NCI-H1436 treated with DMSO at 0.1 percent for 48 hours (cell line): ENCODE results near the gene ENOX1.

Source experiments
- DNase-seq: peaks from one replicate; lab custom pipeline; 2025; lab: John Stamatoyannopoulos, UW

The ENOX1 gene

DNA sequence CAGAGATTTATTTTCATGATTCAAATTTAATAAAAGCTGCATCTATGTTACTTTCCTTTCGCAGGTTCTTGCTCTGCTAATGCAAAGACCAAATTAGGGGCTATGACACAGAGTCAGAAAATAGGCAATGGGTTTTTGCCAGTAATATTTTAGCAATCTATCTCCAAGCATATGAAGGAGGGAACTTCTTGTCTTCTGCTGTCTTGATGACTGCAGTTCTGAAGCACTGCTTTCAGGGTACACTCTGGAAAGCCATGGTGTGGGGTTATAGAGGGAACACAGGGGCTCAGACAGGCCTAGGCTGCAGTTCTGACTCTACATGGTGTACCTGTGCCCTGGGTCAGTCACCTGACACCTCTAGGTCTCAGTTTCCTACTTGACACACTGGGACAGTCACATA is 500.0 kb downstream of the ENOX1 start:
- no peak for DNase-seq

DNA sequence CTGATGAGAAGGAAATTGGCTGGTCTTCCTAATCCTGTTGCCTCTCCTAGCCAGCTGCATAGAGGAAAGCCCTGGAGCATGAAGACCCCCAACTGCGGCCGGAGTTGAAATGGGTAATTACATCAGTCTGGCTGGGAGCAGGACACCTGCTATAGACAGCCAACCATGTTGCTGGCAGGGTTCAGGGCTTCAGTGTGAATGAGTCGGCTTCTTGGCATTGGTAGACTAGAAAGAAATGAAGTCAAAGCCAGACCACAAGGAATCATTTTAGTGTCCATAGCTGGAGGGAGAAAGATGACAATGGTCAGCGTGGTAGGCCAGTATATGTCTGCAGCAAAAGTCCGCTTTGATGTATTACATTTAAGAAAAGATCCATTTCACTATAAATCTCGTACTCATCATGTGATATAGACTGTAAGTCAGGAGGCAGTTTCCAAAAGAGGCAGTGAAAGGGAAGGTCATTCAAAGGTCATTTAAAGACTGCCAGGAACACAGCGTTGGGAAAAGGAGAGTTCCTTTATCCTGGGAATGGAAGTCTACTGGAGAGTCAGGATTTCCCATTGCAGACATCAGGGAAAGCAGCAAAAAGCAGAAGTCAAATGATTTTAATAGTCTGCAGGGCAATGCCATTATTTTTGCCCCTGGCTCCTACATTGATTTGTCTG is 500.7 kb downstream of the ENOX1 start:
- no peak for DNase-seq

DNA sequence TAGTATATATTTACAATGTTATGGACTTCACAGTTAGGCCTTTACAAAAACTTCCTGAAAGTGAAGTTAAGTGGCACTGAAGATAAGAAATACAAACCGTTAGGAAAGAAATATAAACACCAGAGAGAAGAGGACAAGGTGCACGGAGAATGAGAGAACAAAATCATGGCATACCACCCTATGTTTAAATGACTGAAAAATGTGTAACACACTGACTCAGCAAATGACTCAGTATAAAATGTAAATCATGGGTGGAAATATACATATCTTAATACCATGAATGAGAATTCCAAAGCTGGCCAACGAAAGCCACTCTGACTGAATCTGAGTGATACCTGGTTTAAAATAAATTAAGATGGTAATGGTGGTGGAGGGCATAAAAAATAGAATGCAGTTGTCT is 502.6 kb downstream of the ENOX1 start:
- no peak for DNase-seq

DNA sequence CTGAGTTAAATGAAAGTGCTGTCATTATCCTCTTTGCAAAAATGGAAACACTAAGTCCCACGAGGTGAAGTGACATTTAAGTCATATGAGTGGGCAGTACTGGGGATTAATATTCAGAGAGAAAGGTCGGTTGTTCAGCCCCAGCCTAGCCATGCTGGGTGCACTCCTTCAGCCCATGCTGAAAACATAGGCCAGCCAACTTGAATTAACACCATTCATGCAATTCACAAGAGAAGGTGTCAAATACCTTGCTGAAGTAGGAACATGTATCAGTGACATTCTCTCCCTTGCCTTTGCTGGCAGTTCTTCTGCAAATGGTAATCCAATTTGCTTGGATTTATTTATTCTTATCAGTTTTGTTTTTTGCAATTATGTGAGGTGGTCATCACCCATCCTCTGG is 507.1 kb downstream of the ENOX1 start:
- no peak for DNase-seq

DNA sequence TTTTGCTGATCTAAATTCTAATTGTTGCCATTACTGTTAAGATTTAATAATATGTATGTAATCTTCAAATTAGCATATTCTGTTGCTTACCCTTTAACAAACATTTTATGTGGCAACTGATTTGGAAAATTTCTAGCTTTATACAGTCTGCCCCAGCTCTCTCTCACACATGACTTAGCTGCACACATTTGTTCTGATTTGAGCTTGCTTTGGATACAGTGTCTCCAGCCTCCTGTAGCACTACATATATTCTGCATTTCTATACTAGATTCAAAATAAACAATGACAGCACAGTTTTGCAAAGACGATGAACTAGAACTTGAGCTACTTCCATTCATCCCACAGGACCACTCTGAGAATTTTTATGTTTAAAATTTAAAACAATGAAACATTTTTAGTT is 508.6 kb downstream of the ENOX1 start:
- no peak for DNase-seq

DNA sequence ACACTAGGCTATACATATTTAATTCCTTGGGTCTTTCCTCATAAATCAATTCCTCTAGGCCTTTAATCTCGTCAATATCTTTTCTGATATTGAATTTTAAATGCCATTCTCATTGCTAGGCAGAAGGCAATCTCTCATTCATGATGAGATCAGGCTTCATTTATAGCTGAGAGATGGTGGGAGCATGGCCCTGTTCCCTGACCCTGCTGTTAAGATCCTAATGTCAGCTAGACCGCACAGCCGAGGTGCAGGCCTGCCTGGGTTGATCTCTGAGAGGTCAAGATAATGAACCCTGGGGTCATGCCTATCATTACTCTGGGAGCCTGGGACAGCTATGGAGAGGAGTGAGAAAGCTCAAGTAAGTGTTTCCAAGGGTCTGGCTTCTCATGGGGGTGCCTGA is 509.6 kb downstream of the ENOX1 start:
- no peak for DNase-seq

DNA sequence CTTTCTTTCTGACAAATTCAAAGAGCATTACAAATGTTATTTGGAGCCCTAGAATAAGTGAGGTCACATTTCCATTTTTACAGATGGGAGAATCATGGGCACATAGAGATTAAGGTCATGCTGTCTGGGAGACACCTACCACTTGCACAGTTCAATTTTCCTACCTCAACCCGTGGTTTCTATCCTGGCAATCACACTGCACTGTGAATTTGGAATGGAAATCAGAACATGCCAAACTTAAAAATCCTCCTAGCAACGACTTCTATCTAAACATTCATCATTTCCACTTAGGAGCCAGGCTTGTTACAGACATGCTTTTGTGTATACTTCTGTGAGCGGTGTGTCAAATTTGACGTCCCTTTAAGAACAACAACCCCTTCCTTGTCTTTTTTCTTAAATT is 511.9 kb downstream of the ENOX1 start:
- no peak for DNase-seq

DNA sequence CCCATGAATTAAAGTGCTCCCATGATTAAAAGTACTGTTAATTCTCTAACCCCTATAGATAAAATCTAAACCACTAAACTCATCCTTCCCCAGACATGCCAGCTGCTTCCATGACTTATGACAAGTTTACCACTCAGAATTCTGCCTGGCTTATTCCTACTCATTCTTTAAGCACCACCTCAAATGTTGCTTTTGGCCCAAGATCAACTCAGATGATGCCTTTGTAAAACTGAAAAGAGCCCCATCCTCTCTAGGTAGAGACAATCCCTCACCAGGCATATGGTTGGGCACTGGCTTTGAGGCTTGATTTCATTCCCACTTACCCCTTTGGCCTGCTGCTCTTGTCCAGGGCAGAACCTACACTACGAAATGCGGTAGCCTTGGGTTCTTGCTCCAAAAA is 513.4 kb downstream of the ENOX1 start:
- DNase-seq, result no peak

DNA sequence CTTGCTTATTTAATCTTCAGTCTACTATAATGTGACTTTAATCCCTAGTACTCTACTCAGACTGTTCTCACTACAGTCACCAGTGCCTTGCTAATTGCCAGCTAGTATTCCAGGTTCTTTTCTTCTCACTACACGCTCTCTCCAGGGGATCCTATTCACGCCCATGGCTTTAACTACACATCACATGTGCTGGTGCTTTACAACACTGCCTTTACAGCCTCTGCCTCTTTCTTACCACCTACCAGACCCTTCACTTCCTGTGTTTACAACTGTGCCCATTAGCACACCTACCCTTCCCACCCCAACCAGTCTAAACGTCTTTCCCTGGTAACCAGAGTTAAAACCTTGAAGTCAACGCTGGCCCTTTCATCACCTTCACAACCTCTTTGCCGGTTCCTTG is 513.9 kb downstream of the ENOX1 start:
- no peak for DNase-seq

DNA sequence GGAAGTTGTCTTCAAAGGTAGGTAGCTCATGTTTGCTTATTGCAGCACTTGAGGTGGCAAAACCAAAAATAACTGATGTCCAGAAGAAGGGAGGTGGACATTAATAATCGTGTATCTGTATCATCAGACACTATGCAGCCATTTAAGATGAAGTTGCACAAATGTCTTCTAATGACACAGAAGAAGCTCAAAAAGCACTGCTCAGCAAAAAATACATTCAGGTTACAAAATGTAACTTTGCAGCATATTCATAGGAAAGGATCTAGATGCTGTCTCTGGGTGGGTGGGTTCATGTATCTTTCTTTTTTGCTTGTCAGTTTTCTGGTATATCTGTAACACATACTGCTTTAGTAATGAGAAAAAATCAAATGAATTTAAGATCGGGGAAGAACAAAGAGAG is 515.6 kb downstream of the ENOX1 start:
- DNase-seq, result no peak

DNA sequence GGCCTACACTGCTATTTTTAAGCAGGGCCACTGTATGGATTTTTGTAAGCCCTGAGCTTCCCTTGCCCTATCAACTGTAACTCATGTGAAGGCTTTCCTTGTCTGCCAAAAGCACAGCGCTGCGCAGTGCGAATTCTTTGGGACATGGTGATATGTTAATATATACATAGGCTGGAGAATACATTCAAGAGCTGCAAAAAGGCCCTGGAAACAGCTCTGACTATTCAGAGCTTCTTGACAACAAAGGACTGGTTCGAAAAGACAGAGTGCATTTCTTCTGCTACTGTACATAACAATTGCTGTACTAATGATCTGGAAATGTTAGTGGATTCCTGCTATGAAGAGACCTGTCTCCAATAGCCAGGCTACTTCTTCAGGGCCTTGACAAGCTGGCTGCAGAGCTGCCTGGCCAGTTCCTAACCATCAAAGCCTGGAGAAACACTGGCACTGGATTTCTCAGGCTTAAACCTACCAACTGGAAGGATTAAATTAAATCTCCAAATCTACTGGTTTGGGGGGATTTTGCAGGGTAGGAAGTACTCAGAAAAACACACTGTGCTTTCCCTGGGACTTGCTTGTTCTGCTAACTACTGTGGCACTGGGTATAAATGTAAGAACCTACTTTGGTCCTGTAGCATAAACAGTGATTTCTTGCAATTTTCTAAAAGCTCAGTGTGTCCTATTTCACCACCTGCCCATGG is 516.5 kb downstream of the ENOX1 start:
- no peak for DNase-seq

DNA sequence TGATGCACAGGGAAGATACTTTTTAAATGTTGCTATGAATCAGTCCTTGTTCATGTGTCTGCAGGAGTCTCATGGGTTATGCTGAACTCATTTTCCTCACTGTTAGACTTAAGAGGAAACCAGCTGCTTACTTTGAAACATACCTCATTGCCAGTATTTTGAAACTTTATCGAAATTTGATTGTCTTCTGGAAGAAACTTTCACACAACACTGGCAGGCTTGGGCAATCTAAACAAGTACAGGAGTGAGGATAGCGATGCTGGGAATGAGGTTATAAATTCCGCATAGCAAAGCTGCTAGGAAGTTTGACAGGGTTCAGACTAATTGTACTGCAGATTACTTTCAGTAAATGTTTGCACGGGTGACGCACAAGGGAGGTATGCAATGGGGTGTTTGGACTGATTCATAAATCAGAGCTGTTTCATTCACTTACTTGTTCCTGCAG is 517.7 kb downstream of the ENOX1 start:
- no peak for DNase-seq

DNA sequence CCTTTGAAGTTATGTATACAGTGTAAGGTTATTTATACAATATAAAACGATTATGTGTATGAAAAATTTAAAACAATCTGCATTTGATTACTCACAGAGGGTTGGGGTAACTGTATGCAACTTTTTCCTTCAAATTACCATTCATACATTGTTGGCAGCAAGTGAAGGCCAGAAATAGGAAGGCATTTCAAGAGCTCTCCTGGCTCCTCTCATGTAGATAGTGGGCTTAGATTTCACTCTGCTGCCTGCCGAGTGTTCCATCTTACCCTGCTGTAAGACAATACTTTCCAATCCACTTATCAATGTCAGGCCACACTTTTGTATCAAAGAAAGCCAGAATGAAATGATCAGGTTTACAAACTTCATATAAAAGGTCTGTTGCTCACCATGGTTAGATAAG is 518.1 kb downstream of the ENOX1 start:
- no peak for DNase-seq

DNA sequence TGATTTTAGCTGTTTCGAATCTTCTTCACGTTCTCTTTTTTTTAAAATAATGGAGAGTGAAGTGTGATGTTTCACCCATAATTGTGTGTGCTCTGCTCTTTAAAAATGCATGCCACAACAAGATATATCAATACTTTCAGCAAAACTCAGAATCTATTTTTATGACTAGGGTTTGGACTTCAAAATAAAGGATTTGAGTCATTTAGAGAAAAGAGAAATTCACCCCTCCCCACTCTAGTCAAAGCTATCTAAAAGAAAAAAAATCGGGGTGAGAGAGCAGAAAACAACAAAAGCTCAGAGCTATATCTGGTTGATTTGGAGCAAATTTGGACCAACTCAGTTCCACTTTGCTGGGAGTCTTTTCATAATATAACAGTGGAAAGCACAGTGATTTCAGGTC is 518.9 kb downstream of the ENOX1 start:
- DNase-seq, result no peak

DNA sequence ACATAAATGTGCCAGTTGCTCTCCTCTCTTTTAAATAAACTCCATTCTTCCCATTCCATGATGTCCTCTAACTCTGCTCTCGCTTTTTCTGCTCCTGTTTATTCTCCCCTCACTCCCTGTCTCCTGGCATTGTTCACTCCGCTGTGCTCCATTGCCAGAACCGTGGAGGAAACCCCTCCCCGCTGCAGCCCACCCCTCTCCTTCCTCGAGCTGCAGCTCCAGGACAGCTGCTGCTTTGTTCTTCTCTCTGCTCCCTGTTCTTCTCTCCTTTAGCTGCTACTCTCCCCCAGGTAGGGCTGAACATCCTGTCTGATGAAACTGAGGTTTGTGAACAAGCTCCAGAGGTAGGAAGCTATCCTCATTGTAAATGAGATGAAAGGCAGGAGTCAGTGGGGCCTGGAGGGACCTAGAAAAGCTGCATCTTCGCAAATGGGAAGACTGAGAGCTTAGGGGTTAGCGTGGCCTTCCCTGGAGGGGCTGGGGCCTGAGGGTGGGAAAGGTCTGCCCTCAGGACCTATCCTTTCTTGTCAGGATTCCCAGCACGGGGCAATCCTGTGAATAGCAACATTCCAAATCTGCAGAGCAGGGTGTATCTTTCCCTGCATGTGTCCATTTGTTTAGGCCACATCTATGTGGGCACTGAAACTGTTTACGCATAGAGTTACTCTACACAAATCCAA is 519.7 kb downstream of the ENOX1 start:
- no peak for DNase-seq

DNA sequence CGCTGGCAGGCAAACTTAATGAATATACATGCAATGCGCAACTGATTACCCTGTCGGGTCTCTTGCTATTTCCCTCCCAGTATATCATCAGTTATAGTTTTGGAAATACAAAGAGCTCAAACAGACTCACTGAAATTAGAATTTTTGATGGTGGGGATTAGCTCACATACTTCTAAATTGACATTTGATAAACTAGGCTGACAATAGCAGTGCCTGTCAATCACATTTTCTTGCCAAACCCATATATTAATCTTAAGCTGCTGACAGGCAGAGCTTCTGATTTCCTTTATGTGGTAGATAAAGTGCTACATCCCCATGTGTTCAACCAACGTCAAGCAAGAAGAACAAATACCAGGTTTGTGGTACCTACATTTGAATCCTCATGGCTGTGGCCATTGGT is 521.7 kb downstream of the ENOX1 start:
- DNase-seq, result no peak

DNA sequence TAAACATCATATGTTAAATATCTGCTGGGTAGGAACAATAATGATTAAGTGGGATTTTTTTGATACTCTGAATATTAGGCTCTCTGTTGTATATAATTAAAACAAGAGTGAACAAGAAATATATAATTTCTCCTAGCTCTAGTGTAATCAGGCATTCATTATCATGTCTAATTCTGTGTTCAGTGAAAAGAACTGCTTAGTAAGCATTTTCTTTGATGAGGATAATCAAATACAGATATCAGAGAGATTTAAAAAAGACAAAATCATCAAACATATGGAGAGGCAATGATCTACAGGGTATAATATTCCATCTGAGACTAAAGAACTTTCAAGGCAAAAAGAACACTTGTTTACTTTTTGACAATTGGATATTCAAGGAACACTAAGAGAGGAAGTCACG is 522.3 kb downstream of the ENOX1 start:
- DNase-seq, result no peak

DNA sequence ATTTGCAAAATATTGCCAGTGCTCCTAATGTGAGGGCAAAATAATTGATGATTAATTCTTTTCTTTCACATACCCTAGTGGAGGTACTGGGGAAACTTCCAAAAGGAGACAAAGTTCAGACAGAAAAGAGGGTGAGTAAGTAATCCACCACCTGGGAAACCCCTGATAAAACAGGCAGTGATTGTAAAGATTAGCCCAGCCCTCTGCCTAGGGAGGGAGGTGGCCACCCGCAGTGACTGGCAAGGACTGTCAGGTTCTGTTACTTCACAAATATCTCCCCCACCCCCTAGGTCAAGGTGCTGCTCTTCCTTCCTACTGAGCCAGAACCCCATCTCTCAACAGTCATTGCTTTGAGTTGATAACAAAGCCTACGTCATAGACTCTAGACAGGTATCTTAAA is 523.7 kb downstream of the ENOX1 start:
- no peak for DNase-seq

DNA sequence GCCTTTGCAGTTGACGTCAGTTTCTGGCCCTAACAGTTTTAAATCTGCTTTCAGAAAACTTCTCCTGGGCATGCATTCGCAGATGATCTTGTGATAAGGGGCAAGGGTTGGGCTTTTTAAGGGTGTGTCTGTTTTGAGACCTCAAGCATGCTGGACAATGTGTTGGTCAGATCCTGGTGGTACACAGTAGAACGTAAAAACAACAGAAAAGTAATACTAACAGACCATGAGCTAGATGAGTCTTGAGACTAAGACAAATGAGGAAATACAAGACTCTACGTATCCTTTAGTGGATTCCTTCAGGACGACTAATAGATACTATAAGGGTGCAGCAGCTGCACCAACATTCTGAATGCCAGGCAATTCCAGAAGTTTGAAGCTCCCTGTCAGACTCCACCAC is 525.8 kb downstream of the ENOX1 start:
- DNase-seq, result no peak

DNA sequence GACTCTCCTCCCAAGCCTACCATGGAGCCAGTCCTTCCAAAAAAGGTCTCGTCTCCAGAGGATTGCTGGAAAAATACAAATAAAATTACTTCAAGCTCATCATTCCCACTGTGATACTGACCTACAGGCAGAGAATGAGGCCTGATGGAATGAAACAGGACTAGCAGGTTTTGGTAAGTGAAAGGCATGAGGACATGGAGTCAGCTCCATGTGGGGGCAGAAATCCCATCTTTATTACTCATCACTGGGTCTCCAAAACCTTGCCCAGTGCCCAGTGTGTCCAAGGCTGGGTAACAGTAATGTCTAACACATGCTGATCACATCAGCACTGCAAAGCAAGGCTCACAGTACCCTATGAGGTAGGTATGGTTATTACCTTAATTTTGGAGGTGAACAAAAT is 528.0 kb downstream of the ENOX1 start:
- DNase-seq, result no peak

DNA sequence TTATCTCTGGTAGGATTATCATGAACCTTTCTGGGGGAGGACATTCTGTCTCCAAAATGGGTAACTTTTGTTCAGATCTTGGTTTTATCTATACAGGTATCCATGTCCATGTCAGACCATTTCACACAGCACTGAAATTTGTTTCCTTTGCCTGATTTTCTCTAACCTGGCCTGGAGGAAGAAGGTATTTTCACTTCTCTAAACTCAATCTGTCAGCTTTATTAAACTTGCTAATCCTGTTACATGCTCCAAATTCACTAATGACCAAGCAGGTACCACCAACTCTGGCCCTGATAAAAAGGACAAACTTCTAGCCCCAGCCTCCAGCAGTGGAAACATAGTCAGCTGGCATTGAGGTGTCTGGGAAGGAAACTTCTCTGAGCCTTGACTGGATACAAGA is 529.0 kb downstream of the ENOX1 start:
- DNase-seq, result no peak

DNA sequence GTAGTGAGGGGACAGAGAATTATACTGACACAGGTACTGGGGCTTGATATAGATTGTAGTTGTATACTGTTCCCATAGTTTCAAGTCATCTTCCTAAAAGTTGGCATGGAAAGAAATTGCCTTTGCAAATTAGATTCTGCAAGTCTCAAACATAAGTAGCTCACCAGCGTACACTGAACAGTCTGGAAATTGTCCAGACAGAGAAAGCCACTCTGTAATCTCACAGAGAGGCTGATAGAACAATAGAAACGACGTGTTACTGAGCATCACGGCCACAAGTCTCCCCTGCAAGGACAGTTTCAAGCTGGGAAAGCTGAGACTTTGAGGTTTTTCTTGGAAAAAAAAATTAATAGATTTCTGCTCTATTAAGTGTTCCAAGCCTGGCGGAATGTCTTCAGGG is 534.8 kb downstream of the ENOX1 start:
- no peak for DNase-seq

DNA sequence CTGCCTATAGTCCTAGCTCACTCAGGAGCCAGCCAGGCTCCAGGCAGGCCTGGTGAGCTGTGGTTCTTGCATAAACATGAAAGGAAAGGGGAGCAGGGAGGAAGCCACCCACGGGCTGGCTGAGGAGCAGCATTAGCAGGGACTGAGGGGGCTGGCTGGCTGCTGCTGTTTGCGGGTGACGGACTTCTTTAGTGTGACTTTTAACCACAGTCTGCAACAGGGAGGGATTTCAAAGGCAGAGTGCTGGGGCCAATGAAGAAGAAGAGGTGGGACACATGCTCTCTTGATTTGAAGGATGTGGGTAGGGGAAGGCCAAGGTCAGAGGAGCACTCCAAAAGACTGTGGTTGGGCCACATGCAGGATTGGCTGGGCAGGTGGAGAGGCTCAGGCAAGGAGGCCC is 540.4 kb downstream of the ENOX1 start:
- DNase-seq, result no peak
